ENCODE data around the gene NUAK1. TPM values are rescaled to one million over a fixed set of nuclear protein-coding genes. Genes with fewer than 3 reads are reported as not detected.

Gene NUAK1
- total RNA-seq, 1 experiment from 2014 or later, result 10.1 TPM

GRCh38 chr12:106081606-106082005 is 57.1 kb downstream of the NUAK1 start:
- Histone ChIP-seq H3K14ac (ENCODE audit: insufficient read depth, low read length) (no peak overlapping the region), H2AFZ (ENCODE audit: low read length) (no peak overlapping the region), H3K4ac (ENCODE audit: low read depth, low read length) (no peak overlapping the region), H3K18ac (ENCODE audit: insufficient read length, low read depth, low read length) (no peak overlapping the region), H4K91ac (ENCODE audit: insufficient read length, low read depth, low read length) (no peak overlapping the region), H2AK5ac (ENCODE audit: insufficient read length, low read length) (no peak overlapping the region), H2BK20ac (ENCODE audit: low read depth, low read length, poor library complexity, severe bottlenecking) (no peak overlapping the region), H3K23ac (ENCODE audit: insufficient read length, low read depth, low read length) (no peak overlapping the region), H4K5ac (ENCODE audit: insufficient read length, low read depth, low read length) (no peak overlapping the region), H4K8ac (replicated peaks; ENCODE audit: insufficient read length, low read depth, low read length) (no peak overlapping the region), H3K27me3 (ENCODE audit: insufficient read depth, low read length) (no peaks in the 10 kb centered on the region), H4K20me1 (ENCODE audit: control insufficient read depth, insufficient read depth, insufficient read length) (no peaks in the 10 kb centered on the region), H3K4me2 (ENCODE audit: insufficient read depth, insufficient read length, low read length) (no peak overlapping the region), H3K79me2 (ENCODE audit: insufficient read depth, low read length) (no peaks in the 10 kb centered on the region), H2BK12ac (ENCODE audit: insufficient read length, low read depth, low read length) (no peak overlapping the region), H2BK15ac (ENCODE audit: low read depth, low read length) (no peak overlapping the region), H2BK120ac (ENCODE audit: low read depth, low read length, poor library complexity, severe bottlenecking) (no peak overlapping the region), H3K9ac (ENCODE audit: extremely low read depth, insufficient read length, low read length) (no peak overlapping the region), H3K4me1 (ENCODE audit: insufficient read depth, low read length) (peaks cover 4% of the 10 kb centered on the region; the same call in 1 of the 2 replicates), H3K79me1 (ENCODE audit: insufficient read depth, low read depth, low read length, poor library complexity, severe bottlenecking) (no peaks in the 10 kb centered on the region), H3K23me2 (ENCODE audit: insufficient read length, low read depth, low read length, poor library complexity, severe bottlenecking) (no peaks in the 10 kb centered on the region), H3K9me3 (ENCODE audit: control insufficient read depth, low read depth, low read length) (no peaks in the 10 kb centered on the region), H3T11ph (ENCODE audit: low read length) (no peak overlapping the region), H3K56ac (ENCODE audit: insufficient read length, low read depth, low read length) (no peak overlapping the region), H3K27ac (ENCODE audit: insufficient read length, low read depth, low read length) (no peak overlapping the region), H2BK5ac (ENCODE audit: insufficient read length, low read length) (no peak overlapping the region)
- Mint-ChIP-seq H3K27me3 (ENCODE audit: low read depth) (no peaks in the 10 kb centered on the region), H3K9me3 (no peaks in the 10 kb centered on the region), H3K4me1 (peaks cover 26 to 29% of the 10 kb centered on the region in 2 experiments), H3K27ac (peak overlapping the region in 1 of 3 experiments; percentile 57; a peak in 1 of 7 replicates), H3K4me3 (no peak overlapping the region), H3K36me3 (ENCODE audit: insufficient read depth in 1 of 3, low read depth in 3 of 3) (peaks cover 8 to 42% (median 17%) of the 10 kb centered on the region in 3 experiments; a peak in 6 of 7 replicates)
- DNase-seq, result no peak
- no peak for TF ChIP-seq CTCF (conservative IDR thresholded peaks at IDR 0.05)

Measured in H9 (cell line).